Type B pancreatic cell (in vitro differentiated cells): ENCODE results near the gene ITPRIPL1. TPM values are rescaled to one million over a fixed set of nuclear protein-coding genes. Genes with fewer than 3 reads are reported as not detected.

Experiments used
- DNase-seq: peaks from one replicate; pipeline ENCODE4 v3.0.0; 2021; ENCODE audit warnings: mixed read lengths; ENCODE audit not compliant: unreplicated experiment; ENCODE audit errors: extremely low spot score
- H3K27ac Mint-ChIP-seq: 2 replicates; pipeline ENCODE4 v1.8.0; 2021; ENCODE audit warnings: mild to moderate bottlenecking, mixed read lengths
- H3K27me3 Mint-ChIP-seq: 2 replicates; pipeline ENCODE4 v1.8.0; 2021; ENCODE audit warnings: mixed read lengths
- H3K36me3 Mint-ChIP-seq: 2 replicates; pipeline ENCODE4 v1.8.0; 2021; ENCODE audit warnings: mixed read lengths
- H3K4me1 Mint-ChIP-seq: one replicate; pipeline ENCODE4 v1.8.0; 2021; ENCODE audit warnings: mixed read lengths; ENCODE audit not compliant: unreplicated experiment
- H3K4me3 Mint-ChIP-seq: 2 replicates; pipeline ENCODE4 v1.8.0; 2021; ENCODE audit warnings: mild to moderate bottlenecking, mixed read lengths
- H3K9me3 Mint-ChIP-seq: 2 replicates; pipeline ENCODE4 v1.8.0; 2021; ENCODE audit warnings: mixed read lengths
- total RNA-seq: library from RNA; stranded (reverse); gene quantifications from 2 replicates; pipeline ENCODE4 v1.2.1, GENCODE V29; 2021; ENCODE audit warnings: low replicate concordance
- TF ChIP-seq, protein P1 (sequence below): fragments of 200-600 bp; sonication (generic); conservative IDR thresholded peaks from 2 replicates; pipeline ENCODE4 v1.5.0; 2021; ENCODE audit warnings: antibody characterized with exemption, mild to moderate bottlenecking

ITPRIPL1 gene
- total RNA-seq, 1 donor from 2014 or later, result 11.6 TPM

DNA sequence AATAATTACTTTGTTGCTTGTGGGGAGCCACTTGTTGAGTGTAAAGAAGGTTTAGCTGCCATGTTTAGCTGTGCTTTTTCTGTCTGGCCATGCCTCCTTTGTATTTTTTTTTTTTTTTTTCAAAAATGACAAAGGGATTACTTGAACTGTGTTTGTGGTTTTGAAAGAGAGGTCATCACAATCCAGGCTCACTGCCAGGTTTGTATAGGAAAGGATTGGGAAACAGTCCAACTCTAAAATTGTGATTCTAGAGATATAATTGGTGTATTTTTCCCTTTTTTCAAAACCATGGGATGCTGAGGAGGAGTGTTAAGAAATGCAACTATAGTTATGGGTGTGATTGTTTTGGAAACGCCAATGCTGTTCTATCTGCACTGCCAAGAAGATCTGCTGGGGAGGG is 4.3 kb downstream of the ITPRIPL1 start:
- TF ChIP-seq, protein P1, sequence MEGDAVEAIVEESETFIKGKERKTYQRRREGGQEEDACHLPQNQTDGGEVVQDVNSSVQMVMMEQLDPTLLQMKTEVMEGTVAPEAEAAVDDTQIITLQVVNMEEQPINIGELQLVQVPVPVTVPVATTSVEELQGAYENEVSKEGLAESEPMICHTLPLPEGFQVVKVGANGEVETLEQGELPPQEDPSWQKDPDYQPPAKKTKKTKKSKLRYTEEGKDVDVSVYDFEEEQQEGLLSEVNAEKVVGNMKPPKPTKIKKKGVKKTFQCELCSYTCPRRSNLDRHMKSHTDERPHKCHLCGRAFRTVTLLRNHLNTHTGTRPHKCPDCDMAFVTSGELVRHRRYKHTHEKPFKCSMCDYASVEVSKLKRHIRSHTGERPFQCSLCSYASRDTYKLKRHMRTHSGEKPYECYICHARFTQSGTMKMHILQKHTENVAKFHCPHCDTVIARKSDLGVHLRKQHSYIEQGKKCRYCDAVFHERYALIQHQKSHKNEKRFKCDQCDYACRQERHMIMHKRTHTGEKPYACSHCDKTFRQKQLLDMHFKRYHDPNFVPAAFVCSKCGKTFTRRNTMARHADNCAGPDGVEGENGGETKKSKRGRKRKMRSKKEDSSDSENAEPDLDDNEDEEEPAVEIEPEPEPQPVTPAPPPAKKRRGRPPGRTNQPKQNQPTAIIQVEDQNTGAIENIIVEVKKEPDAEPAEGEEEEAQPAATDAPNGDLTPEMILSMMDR, result no peak
- H3K4me1 Mint-ChIP-seq, result peaks cover 22% of the 10 kb centered on the region
- H3K27ac Mint-ChIP-seq, result no peak overlapping the region
- no peak for DNase-seq
- H3K4me3 Mint-ChIP-seq, result no peak overlapping the region
- peaks cover 11% of the 10 kb centered on the region for H3K36me3 Mint-ChIP-seq
- H3K9me3 Mint-ChIP-seq, result no peaks in the 10 kb centered on the region
- peaks cover 11% of the 10 kb centered on the region for H3K27me3 Mint-ChIP-seq

DNA sequence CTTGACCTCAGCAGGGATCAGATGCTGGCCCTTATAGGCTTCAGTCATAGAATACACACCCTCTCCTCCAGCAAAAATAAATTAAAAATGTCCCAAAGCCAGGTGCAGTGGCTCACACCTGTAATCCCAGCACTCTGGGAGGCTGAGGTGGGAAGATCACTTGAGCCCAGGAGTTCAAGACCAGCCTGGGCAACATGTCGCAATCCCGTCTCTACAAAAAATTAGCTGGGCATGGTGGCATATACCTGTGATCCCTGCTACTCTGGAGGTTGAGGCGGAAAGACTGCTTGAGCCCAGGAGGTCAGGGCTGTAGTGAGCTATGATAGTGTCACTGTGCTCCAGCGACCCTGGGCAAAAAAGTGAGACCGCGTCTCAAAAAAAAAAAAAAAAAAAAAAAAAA is 4.8 kb downstream of the ITPRIPL1 start:
- DNase-seq, result no peak
- H3K27me3 Mint-ChIP-seq, result peaks cover 7% of the 10 kb centered on the region
- no peaks in the 10 kb centered on the region for H3K9me3 Mint-ChIP-seq
- TF ChIP-seq, protein P1, result no peak
- no peak overlapping the region for H3K4me3 Mint-ChIP-seq
- no peak overlapping the region for H3K27ac Mint-ChIP-seq
- peaks cover 26% of the 10 kb centered on the region for H3K4me1 Mint-ChIP-seq
- H3K36me3 Mint-ChIP-seq, result peaks cover 11% of the 10 kb centered on the region

- Mint-ChIP-seq H3K27ac (no peak overlapping the region), H3K4me3 (no peak overlapping the region), H3K36me3 (peaks cover 10% of the 10 kb centered on the region), H3K27me3 (peaks cover 5% of the 10 kb centered on the region), H3K9me3 (no peaks in the 10 kb centered on the region), H3K4me1 (peaks cover 26% of the 10 kb centered on the region)
- no peak for DNase-seq
- TF ChIP-seq, protein P1, result no peak
These were observed 5.3 kb downstream of the ITPRIPL1 start for GRCh38 chr2:96330407-96330806.

DNA sequence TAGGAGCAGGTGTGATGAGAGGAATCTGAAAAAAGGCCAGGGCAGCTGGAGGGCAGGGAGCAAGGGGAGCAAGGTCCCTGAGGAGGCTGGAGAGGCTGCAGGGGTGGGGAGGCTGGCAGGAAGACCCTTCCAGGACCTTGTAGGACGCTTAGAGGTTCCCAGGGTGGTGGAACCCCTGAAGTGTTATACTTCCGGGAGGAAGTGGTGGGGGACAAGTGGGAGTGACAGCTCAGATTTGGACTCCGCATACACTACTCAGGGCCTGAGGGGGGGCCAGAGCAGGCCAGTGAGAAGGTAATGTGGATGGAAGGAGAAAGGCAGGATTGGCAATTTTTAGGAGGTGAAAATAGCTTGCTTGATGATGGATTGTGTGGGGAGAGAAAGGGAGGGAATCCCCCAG is 8.6 kb downstream of the ITPRIPL1 start:
- peaks cover 32% of the 10 kb centered on the region for H3K4me1 Mint-ChIP-seq

DNA sequence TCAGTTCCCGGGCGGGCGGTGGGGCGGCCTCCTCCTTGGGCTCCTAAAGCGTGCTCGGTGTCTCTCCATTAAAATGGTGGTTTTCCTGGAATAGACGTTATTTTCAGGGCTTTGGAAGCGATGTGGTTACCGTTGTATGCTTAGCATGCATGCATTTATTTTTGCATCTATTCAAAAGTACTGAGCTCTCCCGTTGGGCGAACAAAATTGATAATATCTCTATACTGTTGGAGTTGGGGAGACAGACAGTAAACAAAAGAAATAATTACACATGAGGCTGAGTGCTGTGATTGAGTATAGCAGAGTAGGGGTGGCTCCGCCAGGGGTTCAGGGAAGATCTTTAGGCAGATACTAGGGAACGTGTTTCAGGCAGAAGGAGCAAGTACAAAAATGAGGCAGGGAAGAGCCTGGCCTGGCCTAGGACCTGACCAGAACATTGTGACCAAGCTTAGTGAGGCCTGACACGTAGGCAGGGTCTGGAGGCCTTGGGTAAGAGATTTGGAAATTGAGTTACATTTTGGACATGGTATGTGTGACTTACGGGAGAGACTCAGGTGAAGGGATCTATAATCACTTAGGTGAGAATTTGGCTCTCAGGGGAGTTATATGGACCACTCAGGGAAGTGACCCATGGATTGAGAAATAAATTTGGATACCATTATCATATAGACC is 11.1 kb downstream of the ITPRIPL1 start:
- Mint-ChIP-seq H3K4me1 (peaks cover 32% of the 10 kb centered on the region), H3K9me3 (no peaks in the 10 kb centered on the region), H3K4me3 (peak overlapping the region; percentile 91), H3K27me3 (no peaks in the 10 kb centered on the region), H3K27ac (peak overlapping the region; percentile 82), H3K36me3 (peaks cover 16% of the 10 kb centered on the region)
- no peak for DNase-seq
- TF ChIP-seq, protein P1, result no peak

More for the DNA sequence above, 8.6 kb downstream of the ITPRIPL1 start:
- Mint-ChIP-seq H3K27ac (peak overlapping the region; percentile 76), H3K4me3 (peak overlapping the region; percentile 81), H3K27me3 (no peaks in the 10 kb centered on the region), H3K9me3 (no peaks in the 10 kb centered on the region), H3K36me3 (peaks cover 12% of the 10 kb centered on the region)
- TF ChIP-seq, protein P1, result no peak
- DNase-seq, result no peak
